ENCODE measurements around the gene PLSCR3. TPM values are rescaled to one million over a fixed set of nuclear protein-coding genes. Genes with fewer than 3 reads are reported as not detected.

PLSCR3 gene
- total RNA-seq, 1 experiment from 2014 or later, result 31.5 TPM

- peaks cover 29 to 38% of the 10 kb centered on the region in 2 experiments for H3K4me1 Mint-ChIP-seq
- H3K36me3 Mint-ChIP-seq (ENCODE audit: insufficient read depth in 1 of 3, low read depth in 3 of 3), result no peaks in the 10 kb centered on the region; a peak in 1 of 7 replicates
- Histone ChIP-seq H4K8ac (replicated peaks; ENCODE audit: insufficient read length, low read depth, low read length) (no peak overlapping the region), H3K79me2 (ENCODE audit: insufficient read depth, low read length) (no peaks in the 10 kb centered on the region; the same call in 1 of the 2 replicates), H4K20me1 (ENCODE audit: control insufficient read depth, insufficient read depth, insufficient read length) (no peaks in the 10 kb centered on the region), H3K79me1 (ENCODE audit: insufficient read depth, low read depth, low read length, poor library complexity, severe bottlenecking) (no peaks in the 10 kb centered on the region), H3K23ac (ENCODE audit: insufficient read length, low read depth, low read length) (no peak overlapping the region), H2BK12ac (ENCODE audit: insufficient read length, low read depth, low read length) (no peak overlapping the region), H4K91ac (ENCODE audit: insufficient read length, low read depth, low read length) (no peak overlapping the region), H2BK120ac (ENCODE audit: low read depth, low read length, poor library complexity, severe bottlenecking) (no peak overlapping the region), H3K27me3 (ENCODE audit: insufficient read depth, low read length) (no peaks in the 10 kb centered on the region), H3K14ac (ENCODE audit: insufficient read depth, low read length) (no peak overlapping the region), H3K4me2 (ENCODE audit: insufficient read depth, insufficient read length, low read length) (no peak overlapping the region), H3K18ac (ENCODE audit: insufficient read length, low read depth, low read length) (no peak overlapping the region), H2BK20ac (ENCODE audit: low read depth, low read length, poor library complexity, severe bottlenecking) (no peak overlapping the region), H2AK5ac (ENCODE audit: insufficient read length, low read length) (no peak overlapping the region), H3K4me1 (ENCODE audit: insufficient read depth, low read length) (0 out of 2 replicates have a peak, but pooled peaks cover 2% of the 10 kb centered on the region), H2AFZ (ENCODE audit: low read length) (no peak overlapping the region), H3K9me3 (ENCODE audit: control insufficient read depth, low read depth, low read length) (no peaks in the 10 kb centered on the region), H3T11ph (ENCODE audit: low read length) (no peak overlapping the region), H3K23me2 (ENCODE audit: insufficient read length, low read depth, low read length, poor library complexity, severe bottlenecking) (peaks cover 12% of the 10 kb centered on the region), H2BK5ac (ENCODE audit: insufficient read length, low read length) (no peak overlapping the region), H3K4ac (ENCODE audit: low read depth, low read length) (no peak overlapping the region), H3K9ac (ENCODE audit: extremely low read depth, insufficient read length, low read length) (no peak overlapping the region), H3K56ac (ENCODE audit: insufficient read length, low read depth, low read length) (no peak overlapping the region), H2BK15ac (ENCODE audit: low read depth, low read length) (no peak overlapping the region), H3K27ac (ENCODE audit: insufficient read length, low read depth, low read length) (no peak overlapping the region), H4K5ac (ENCODE audit: insufficient read length, low read depth, low read length) (no peak overlapping the region)
- whole genome bisulfite sequencing (ENCODE audit: extremely low coverage, insufficient read length, low lambda C conversion rate), result no CpG with 5 or more reads among the region's 37 CpGs
- H3K4me3 Mint-ChIP-seq, result peak overlapping the region; percentile 72 to 83
- no peak for DNase-seq
- H3K27me3 Mint-ChIP-seq (ENCODE audit: low read depth), result peaks cover 8% of the 10 kb centered on the region
- H3K27ac Mint-ChIP-seq, result no peak overlapping the region
- TF ChIP-seq CTCF (conservative IDR thresholded peaks at IDR 0.05), result no peak
- no peaks in the 10 kb centered on the region for H3K9me3 Mint-ChIP-seq
Measured at GRCh38 chr17:7352910-7353635, 41.3 kb downstream of the PLSCR3 start.

Data from H9 (cell line).